ENCODE results near the gene PHLPP1. TPM values are rescaled to one million over a fixed set of nuclear protein-coding genes. Genes with fewer than 3 reads are reported as not detected.

The PHLPP1 gene
- polyA plus RNA-seq, 1 experiment = 5.6 TPM

DNA sequence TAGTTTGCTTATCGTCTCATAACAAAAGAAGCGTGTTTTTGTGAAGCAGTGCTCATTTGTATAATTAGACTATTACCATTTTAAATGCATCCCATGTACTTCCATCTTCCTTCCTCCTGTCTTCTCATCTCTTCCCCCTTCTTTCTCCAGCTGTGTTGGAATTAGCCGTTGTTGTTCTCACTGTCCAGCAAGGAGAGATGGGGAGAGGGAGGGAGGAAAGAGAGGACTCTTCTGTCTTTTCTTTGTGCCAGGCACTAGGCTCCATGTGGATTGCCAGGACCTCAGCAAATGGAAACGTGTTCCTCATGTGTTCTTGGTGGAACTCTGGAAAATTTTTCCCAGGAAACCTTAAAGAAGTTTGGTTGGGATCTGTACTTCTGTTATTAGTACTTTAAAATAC, 131.7 kb downstream of the PHLPP1 start:
- no peaks in the 10 kb centered on the region for H3K9me3 ChIP-seq (ENCODE audit: control insufficient read depth, insufficient read depth, low read length)
- ChIA-PET CTCF (interaction anchor here (0.6 kb wide), 1 partner anchor 11 kb away, joined by 7 read pairs; no protein-coding TSS in a partner anchor), POLR2A (no interaction called here)
- no peak for DNase-seq (ENCODE audit: low read depth, low spot score)
- no peak overlapping the region for H3K4me3 ChIP-seq (ENCODE audit: low read depth, low read length)
- no peaks in the 10 kb centered on the region for H3K27me3 ChIP-seq (ENCODE audit: control insufficient read depth, insufficient read depth, low read length)
- TF ChIP-seq, protein P1, sequence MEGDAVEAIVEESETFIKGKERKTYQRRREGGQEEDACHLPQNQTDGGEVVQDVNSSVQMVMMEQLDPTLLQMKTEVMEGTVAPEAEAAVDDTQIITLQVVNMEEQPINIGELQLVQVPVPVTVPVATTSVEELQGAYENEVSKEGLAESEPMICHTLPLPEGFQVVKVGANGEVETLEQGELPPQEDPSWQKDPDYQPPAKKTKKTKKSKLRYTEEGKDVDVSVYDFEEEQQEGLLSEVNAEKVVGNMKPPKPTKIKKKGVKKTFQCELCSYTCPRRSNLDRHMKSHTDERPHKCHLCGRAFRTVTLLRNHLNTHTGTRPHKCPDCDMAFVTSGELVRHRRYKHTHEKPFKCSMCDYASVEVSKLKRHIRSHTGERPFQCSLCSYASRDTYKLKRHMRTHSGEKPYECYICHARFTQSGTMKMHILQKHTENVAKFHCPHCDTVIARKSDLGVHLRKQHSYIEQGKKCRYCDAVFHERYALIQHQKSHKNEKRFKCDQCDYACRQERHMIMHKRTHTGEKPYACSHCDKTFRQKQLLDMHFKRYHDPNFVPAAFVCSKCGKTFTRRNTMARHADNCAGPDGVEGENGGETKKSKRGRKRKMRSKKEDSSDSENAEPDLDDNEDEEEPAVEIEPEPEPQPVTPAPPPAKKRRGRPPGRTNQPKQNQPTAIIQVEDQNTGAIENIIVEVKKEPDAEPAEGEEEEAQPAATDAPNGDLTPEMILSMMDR (IDR thresholded peaks at IDR 0.05; ENCODE audit: low read depth, low read length) = no peak
- no peak overlapping the region for H3K27ac ChIP-seq (ENCODE audit: low read depth, low read length)

DNA sequence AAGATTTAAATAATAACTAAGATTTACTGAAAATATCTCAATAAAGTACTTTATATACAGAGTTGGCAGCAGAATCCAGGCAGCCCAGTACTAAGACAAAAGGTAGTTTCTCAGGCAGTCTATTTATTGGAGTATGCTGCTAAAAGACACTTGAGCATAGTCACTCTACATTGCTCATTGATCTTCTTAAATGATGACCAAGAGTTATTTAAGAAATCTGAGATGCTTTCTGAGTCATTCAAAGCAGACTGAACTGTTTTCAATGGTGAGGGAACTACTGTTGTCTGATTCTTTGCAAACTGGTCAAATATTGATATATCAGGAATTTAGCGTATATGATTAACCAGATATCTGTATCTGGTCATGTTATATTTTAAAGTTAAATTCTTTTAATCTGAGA, 133.6 kb downstream of the PHLPP1 start:
- ChIA-PET POLR2A (no interaction called here), CTCF (no interaction called here)
- H3K27me3 ChIP-seq (ENCODE audit: control insufficient read depth, insufficient read depth, low read length) = no peaks in the 10 kb centered on the region
- TF ChIP-seq, protein P1 (IDR thresholded peaks at IDR 0.05; ENCODE audit: low read depth, low read length) = no peak
- no peak overlapping the region for H3K4me3 ChIP-seq (ENCODE audit: low read depth, low read length)
- DNase-seq (ENCODE audit: low read depth, low spot score) = no peak
- no peak overlapping the region for H3K27ac ChIP-seq (ENCODE audit: low read depth, low read length)
- H3K9me3 ChIP-seq (ENCODE audit: control insufficient read depth, insufficient read depth, low read length) = no peaks in the 10 kb centered on the region

DNA sequence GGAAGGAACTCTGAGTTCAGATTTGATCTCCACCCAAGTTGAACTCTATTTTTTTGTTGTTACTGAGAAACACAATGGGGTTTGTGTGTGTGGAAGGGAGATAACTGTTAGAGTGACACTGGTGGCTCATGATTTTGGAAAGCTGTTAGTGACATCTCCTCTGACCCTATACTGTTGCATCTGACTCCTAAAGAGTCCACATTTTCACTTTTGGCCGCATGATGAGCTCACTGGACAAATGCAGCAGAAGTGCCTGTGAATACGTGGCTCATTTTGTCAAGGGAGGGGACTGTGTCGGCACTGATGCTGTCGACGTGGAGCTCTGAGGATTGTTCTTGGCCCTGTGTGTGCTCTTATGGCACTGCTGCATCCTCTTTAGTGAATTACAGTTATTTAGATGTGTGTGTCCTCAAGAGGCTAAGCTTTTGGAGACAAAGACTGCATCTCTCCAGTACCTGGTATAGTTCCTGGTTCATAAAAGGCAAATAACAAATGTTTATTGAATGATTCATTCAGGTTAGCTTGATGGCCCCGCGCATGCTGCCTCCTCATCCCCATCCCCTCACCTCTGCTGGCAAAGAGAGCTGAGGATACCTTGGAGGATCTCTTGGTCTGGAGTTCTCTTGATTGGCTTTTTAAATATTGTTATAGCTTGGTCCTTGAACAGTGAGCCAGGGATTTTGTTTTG, 135.4 kb downstream of the PHLPP1 start:
- ChIA-PET CTCF (no interaction called here), POLR2A (no interaction called here)
- H3K4me3 ChIP-seq (ENCODE audit: low read depth, low read length) = no peak overlapping the region
- DNase-seq (ENCODE audit: low read depth, low spot score) = no peak
- H3K9me3 ChIP-seq (ENCODE audit: control insufficient read depth, insufficient read depth, low read length) = no peaks in the 10 kb centered on the region
- no peaks in the 10 kb centered on the region for H3K27me3 ChIP-seq (ENCODE audit: control insufficient read depth, insufficient read depth, low read length)
- H3K27ac ChIP-seq (ENCODE audit: low read depth, low read length) = no peak overlapping the region
- TF ChIP-seq, protein P1 (IDR thresholded peaks at IDR 0.05; ENCODE audit: low read depth, low read length) = no peak

DNA sequence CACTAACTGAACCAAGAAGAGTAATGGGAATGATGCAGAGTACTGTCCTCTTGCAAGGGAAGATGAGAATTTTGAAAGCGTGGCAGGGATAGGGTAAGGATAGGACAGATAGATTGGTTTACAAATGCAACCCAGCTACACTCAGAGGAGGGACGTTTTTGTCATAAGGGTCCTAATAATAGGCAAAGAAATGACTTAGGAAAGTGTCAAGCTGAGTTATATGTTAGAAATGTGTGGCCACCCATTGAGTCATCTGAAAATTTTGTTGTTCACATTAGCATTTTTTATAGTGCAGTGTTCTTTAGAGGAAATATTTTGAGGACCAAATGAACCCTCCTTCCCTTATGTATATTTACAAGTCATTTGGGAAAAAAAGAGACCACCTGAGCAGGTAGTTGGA, 137.5 kb downstream of the PHLPP1 start:
- ChIA-PET POLR2A (no interaction called here), CTCF (no interaction called here)
- H3K27ac ChIP-seq (ENCODE audit: low read depth, low read length) = no peak overlapping the region
- TF ChIP-seq, protein P1 (IDR thresholded peaks at IDR 0.05; ENCODE audit: low read depth, low read length) = no peak
- no peaks in the 10 kb centered on the region for H3K27me3 ChIP-seq (ENCODE audit: control insufficient read depth, insufficient read depth, low read length)
- H3K9me3 ChIP-seq (ENCODE audit: control insufficient read depth, insufficient read depth, low read length) = no peaks in the 10 kb centered on the region
- no peak for DNase-seq (ENCODE audit: low read depth, low spot score)
- no peak overlapping the region for H3K4me3 ChIP-seq (ENCODE audit: low read depth, low read length)

DNA sequence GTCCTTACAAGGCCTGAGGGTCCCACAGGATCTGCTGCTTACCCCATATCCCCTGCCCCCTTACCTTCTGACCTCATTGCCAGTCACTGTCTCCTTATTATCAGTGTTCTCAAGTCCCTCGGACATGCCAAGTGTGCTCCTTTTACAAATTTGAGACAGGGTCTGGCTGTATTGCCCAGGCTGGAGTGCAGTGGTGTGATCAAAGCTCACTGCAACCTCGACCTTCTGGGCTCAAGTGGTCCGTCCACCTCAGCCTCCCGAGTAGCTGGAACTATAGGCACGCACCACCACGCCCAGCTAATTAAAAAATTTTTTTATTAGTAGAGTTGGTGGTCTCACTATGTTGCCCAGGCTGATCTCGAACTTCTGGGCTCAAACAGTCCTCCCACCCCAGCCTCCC, 141.0 kb downstream of the PHLPP1 start:
- H3K27me3 ChIP-seq (ENCODE audit: control insufficient read depth, insufficient read depth, low read length) = no peaks in the 10 kb centered on the region
- no peak overlapping the region for H3K4me3 ChIP-seq (ENCODE audit: low read depth, low read length)
- no peak for DNase-seq (ENCODE audit: low read depth, low spot score)
- H3K27ac ChIP-seq (ENCODE audit: low read depth, low read length) = no peak overlapping the region
- ChIA-PET POLR2A (no interaction called here), CTCF (no interaction called here)
- TF ChIP-seq, protein P1 (IDR thresholded peaks at IDR 0.05; ENCODE audit: low read depth, low read length) = no peak
- H3K9me3 ChIP-seq (ENCODE audit: control insufficient read depth, insufficient read depth, low read length) = no peaks in the 10 kb centered on the region

All from AG04450 (cell line).